Measurements from ENCODE around the gene DMBT1. TPM values are rescaled to one million over a fixed set of nuclear protein-coding genes. Genes with fewer than 3 reads are reported as not detected.

The DMBT1 gene
- total RNA-seq, 1 experiment from 2014 or later, result 0.13 TPM

- TF ChIP-seq E2F1 (CRISPR knock-in tag; IDR thresholded peaks at IDR 0.05) (no peak), MLX (CRISPR knock-in tag; IDR thresholded peaks at IDR 0.05) (no peak), MYBL2 (CRISPR knock-in tag; IDR thresholded peaks at IDR 0.05) (no peak), ZNF423 (CRISPR knock-in tag; IDR thresholded peaks at IDR 0.05) (no peak), NFYB (CRISPR knock-in tag; conservative IDR thresholded peaks at IDR 0.05; ENCODE audit: low read depth) (no peak), GABPB1 (CRISPR knock-in tag; IDR thresholded peaks at IDR 0.05) (no peak), HMGA2 (CRISPR knock-in tag; IDR thresholded peaks at IDR 0.05) (no peak), CREM (CRISPR knock-in tag; IDR thresholded peaks at IDR 0.05) (no peak), MXD4 (CRISPR knock-in tag; IDR thresholded peaks at IDR 0.05; ENCODE audit: borderline replicate concordance) (no peak), ZNF317 (CRISPR knock-in tag; IDR thresholded peaks at IDR 0.05; ENCODE audit: borderline replicate concordance, low read depth) (no peak), ATF2 (CRISPR knock-in tag; IDR thresholded peaks at IDR 0.05; ENCODE audit: borderline replicate concordance, low read depth) (no peak), ZSCAN18 (CRISPR knock-in tag; IDR thresholded peaks at IDR 0.05) (no peak), IRF2 (CRISPR knock-in tag; IDR thresholded peaks at IDR 0.05; ENCODE audit: borderline replicate concordance, low read depth) (no peak)
Measured at GRCh38 chr10:122550983-122551382, 9.6 kb upstream of the DMBT1 start (continued).

GRCh38 chr10:122551450-122551849, 9.1 kb upstream of the DMBT1 start:
- DNase-seq (ENCODE audit: low spot score) (no peak), ATAC-seq (peak; percentile 24; the same call in 1 of the 2 replicates)
- POLR2A ChIA-PET, result no interaction called here
- TF ChIP-seq GTF2I (CRISPR knock-in tag; conservative IDR thresholded peaks at IDR 0.05), result no peak
- TF ChIP-seq ETV6 (CRISPR knock-in tag; IDR thresholded peaks at IDR 0.05), result no peak
- no peak for TF ChIP-seq AFF4 (CRISPR knock-in tag; IDR thresholded peaks at IDR 0.05; ENCODE audit: borderline replicate concordance)
- TF ChIP-seq ZNF263 (CRISPR knock-in tag; IDR thresholded peaks at IDR 0.05; ENCODE audit: low read depth), result no peak
- peak; percentile 28; the same call in 1 of the 2 replicates for TF ChIP-seq MAX (CRISPR knock-in tag; IDR thresholded peaks at IDR 0.05)
- TF ChIP-seq RELA (CRISPR knock-in tag; IDR thresholded peaks at IDR 0.05; ENCODE audit: borderline replicate concordance), result no peak
- no peak for TF ChIP-seq ZNF512 (CRISPR knock-in tag; IDR thresholded peaks at IDR 0.05; ENCODE audit: borderline replicate concordance)
- TF ChIP-seq NFE2L1 (CRISPR knock-in tag; IDR thresholded peaks at IDR 0.05), result no peak
- no peak for TF ChIP-seq ZNF425 (CRISPR knock-in tag; conservative IDR thresholded peaks at IDR 0.05)
- Mint-ChIP-seq H3K4me1 (no peaks in the 10 kb centered on the region), H3K4me3 (no peak overlapping the region), H3K27me3 (ENCODE audit: low read depth) (no peaks in the 10 kb centered on the region; the same call in 1 of the 2 replicates), H3K9me3 (no peaks in the 10 kb centered on the region), H3K36me3 (no peaks in the 10 kb centered on the region), H3K27ac (no peak overlapping the region)
- CTCF ChIA-PET, result interaction anchor here (0.6 kb wide), 1 partner anchor 358 kb away, joined by 3 read pairs; no protein-coding TSS in a partner anchor
